Stimulated activated CD4-positive, alpha-beta T cell treated with anti-CD3 and anti-CD28 coated beads, Interleukin-4, amount 100 ng/mL, for 24 hours (primary cell): ENCODE data around the gene TMPRSS6.
A peak's percentile ranks its signal among the peaks of the same experiment; 100 is the strongest.

Experiments
- DNase-seq: peaks from one replicate; pipeline ENCODE4 v3.0.0-alpha.2; 2020

Gene TMPRSS6

GRCh38 chr22:37024339-37025157 lies 85.0 kb downstream of the TMPRSS6 start:
- no peak for DNase-seq

GRCh38 chr22:37023743-37024338 lies 85.7 kb downstream of the TMPRSS6 start:
- no peak for DNase-seq

GRCh38 chr22:37022483-37023337 lies 86.8 kb downstream of the TMPRSS6 start:
- no peak for DNase-seq

- DNase-seq = peak; percentile 51
These were observed 87.6 kb downstream of the TMPRSS6 start for GRCh38 chr22:37021710-37022482.

- no peak for DNase-seq
These were observed 88.5 kb downstream of the TMPRSS6 start for GRCh38 chr22:37021041-37021440.

GRCh38 chr22:37020192-37020479 lies 89.4 kb downstream of the TMPRSS6 start:
- DNase-seq = no peak

- peak; percentile 36 for DNase-seq
These were observed 90.0 kb downstream of the TMPRSS6 start, which contains the start of the genes MPST and TST for GRCh38 chr22:37019309-37020191. Gene MPST, plus strand, starts transcription at chr22:37019742. Its CDS starts 95 bp downstream, at chr22:37019837. Gene TST, minus strand, starts transcription at chr22:37019447. Its CDS starts 715 bp downstream, at chr22:37018732.

GRCh38 chr22:37018815-37019308 lies 90.7 kb downstream of the TMPRSS6 start:
- no peak for DNase-seq

GRCh38 chr22:37018086-37018814 lies 91.3 kb downstream of the TMPRSS6 start:
- DNase-seq = no peak

- no peak for DNase-seq
These were observed 92.2 kb downstream of the TMPRSS6 start for GRCh38 chr22:37017356-37017755.

- no peak for DNase-seq
These were observed 93.2 kb downstream of the TMPRSS6 start for GRCh38 chr22:37016134-37016910.

GRCh38 chr22:37015587-37015878 lies 94.0 kb downstream of the TMPRSS6 start:
- no peak for DNase-seq
